Loucy (cell line): ENCODE data around the gene APPL1.

Source experiments
- H2AFZ ChIP-seq: fragments of 200-600 bp; sonication (generic); 2 replicates; pipeline ENCODE4 v1.6.0; 2016; ENCODE audit warnings: antibody characterized with exemption, mild to moderate bottlenecking, low read length, moderate library complexity
- H3F3A ChIP-seq: fragments of 200-600 bp; 2 replicates; pipeline ENCODE4 v1.6.0; 2016; ENCODE audit warnings: antibody characterized with exemption, low read depth, mild to moderate bottlenecking
- H3K27me3 ChIP-seq: fragments of 200-600 bp; sonication (generic); 2 replicates; pipeline ENCODE4 v1.6.1; 2014; ENCODE audit warnings: low read length, mild to moderate bottlenecking; ENCODE audit not compliant: insufficient read depth, poor library complexity, severe bottlenecking
- H3K36me3 ChIP-seq: fragments of 200-600 bp; sonication (generic); 2 replicates; pipeline ENCODE4 v1.6.1; 2016; ENCODE audit warnings: low read length; ENCODE audit not compliant: insufficient read depth
- H3K4me1 ChIP-seq: fragments of 200-600 bp; sonication (generic); 2 replicates; pipeline ENCODE4 v1.5.1; 2014; ENCODE audit warnings: low read length, mild to moderate bottlenecking; ENCODE audit not compliant: insufficient read depth, poor library complexity, severe bottlenecking
- H3K4me2 ChIP-seq: fragments of 200-600 bp; sonication (generic); 2 replicates; pipeline ENCODE4 v1.6.0; 2014; ENCODE audit warnings: antibody characterized with exemption, low read length, low read depth, mild to moderate bottlenecking; ENCODE audit not compliant: poor library complexity, severe bottlenecking
- H3K4me3 ChIP-seq: fragments of 200-600 bp; sonication (generic); 2 replicates; pipeline ENCODE4 v1.5.1; 2014; ENCODE audit warnings: low read length, mild to moderate bottlenecking, mixed read lengths; ENCODE audit not compliant: poor library complexity, severe bottlenecking
- H3K79me2 ChIP-seq: fragments of 200-600 bp; sonication (generic); 2 replicates; pipeline ENCODE4 v1.6.1; 2014; ENCODE audit warnings: low read length; ENCODE audit not compliant: insufficient read depth
- H3K9ac ChIP-seq: fragments of 200-600 bp; sonication (generic); 2 replicates; pipeline ENCODE4 v1.6.0; 2014; ENCODE audit warnings: mild to moderate bottlenecking, low read depth, low read length, moderate library complexity; ENCODE audit not compliant: poor library complexity, severe bottlenecking
- H3K9me2 ChIP-seq: fragments of 200-600 bp; sonication (generic); replicated peaks from 2 replicates; pipeline ENCODE4 v1.6.1; 2016; ENCODE audit warnings: low read depth, low read length, mixed read lengths
- H3K9me3 ChIP-seq: fragments of 200-600 bp; sonication (generic); 2 replicates; pipeline ENCODE4 v1.6.1; 2014; ENCODE audit warnings: mild to moderate bottlenecking, antibody characterized with exemption, low read length, low read depth; ENCODE audit not compliant: insufficient read depth
- H4K20me1 ChIP-seq: fragments of 200-600 bp; sonication (generic); 2 replicates; pipeline ENCODE4 v1.6.0; 2014; ENCODE audit warnings: antibody characterized with exemption, low read length, mild to moderate bottlenecking; ENCODE audit not compliant: insufficient read depth, poor library complexity, severe bottlenecking
- EZH2phosphoT487 ChIP-seq: fragments of 200-600 bp; IDR thresholded peaks from 2 replicates; pipeline ENCODE4 v1.6.1; 2018; ENCODE audit warnings: antibody characterized with exemption, mild to moderate bottlenecking, moderate library complexity, borderline replicate concordance
- TF ChIP-seq, protein P1 (sequence below): fragments of 200-600 bp; sonication (generic); conservative IDR thresholded peaks from 2 replicates; pipeline ENCODE4 v1.5.1; 2014; ENCODE audit warnings: mild to moderate bottlenecking, antibody characterized with exemption, low read length

Gene APPL1

DNA sequence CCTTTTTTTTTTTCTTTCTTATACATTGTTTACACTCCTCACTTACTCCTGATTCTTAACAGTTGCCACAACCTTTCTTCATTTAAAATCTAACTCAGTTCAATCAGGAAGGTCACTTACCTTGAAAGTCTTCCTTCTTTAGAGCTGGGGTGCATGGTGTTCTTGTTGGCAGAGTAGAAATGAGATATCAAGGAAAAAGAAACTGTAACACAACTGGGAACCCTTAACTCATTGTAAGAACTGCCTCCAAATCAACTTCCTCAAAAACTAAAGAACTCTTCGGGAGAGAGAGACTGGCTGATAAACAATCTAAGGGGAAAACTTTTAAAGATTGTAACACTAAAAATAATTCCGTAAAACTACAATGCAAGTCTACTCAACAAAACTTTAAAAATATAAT is 1.4 kb upstream of the APPL1 start:
- H3K79me2 ChIP-seq = peaks cover 36% of the 10 kb centered on the region
- H3K9me2 ChIP-seq = no peaks in the 10 kb centered on the region
- H3K27me3 ChIP-seq = no peaks in the 10 kb centered on the region
- H3F3A ChIP-seq = no peaks in the 10 kb centered on the region
- H3K9me3 ChIP-seq = no peaks in the 10 kb centered on the region
- peak overlapping the region; percentile 71 for H3K4me2 ChIP-seq
- no peaks in the 10 kb centered on the region for H3K36me3 ChIP-seq
- H4K20me1 ChIP-seq = peaks cover 23% of the 10 kb centered on the region
- H3K4me1 ChIP-seq = peaks cover 49% of the 10 kb centered on the region
- peak overlapping the region; percentile 41 for H3K9ac ChIP-seq
- no peak overlapping the region for H2AFZ ChIP-seq
- peak overlapping the region; percentile 16 for H3K4me3 ChIP-seq
- no peak for TF ChIP-seq EZH2phosphoT487
- TF ChIP-seq, protein P1, sequence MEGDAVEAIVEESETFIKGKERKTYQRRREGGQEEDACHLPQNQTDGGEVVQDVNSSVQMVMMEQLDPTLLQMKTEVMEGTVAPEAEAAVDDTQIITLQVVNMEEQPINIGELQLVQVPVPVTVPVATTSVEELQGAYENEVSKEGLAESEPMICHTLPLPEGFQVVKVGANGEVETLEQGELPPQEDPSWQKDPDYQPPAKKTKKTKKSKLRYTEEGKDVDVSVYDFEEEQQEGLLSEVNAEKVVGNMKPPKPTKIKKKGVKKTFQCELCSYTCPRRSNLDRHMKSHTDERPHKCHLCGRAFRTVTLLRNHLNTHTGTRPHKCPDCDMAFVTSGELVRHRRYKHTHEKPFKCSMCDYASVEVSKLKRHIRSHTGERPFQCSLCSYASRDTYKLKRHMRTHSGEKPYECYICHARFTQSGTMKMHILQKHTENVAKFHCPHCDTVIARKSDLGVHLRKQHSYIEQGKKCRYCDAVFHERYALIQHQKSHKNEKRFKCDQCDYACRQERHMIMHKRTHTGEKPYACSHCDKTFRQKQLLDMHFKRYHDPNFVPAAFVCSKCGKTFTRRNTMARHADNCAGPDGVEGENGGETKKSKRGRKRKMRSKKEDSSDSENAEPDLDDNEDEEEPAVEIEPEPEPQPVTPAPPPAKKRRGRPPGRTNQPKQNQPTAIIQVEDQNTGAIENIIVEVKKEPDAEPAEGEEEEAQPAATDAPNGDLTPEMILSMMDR = no peak

GRCh38 chr3:57227930-57228751 is 612 bp downstream of the APPL1 start:
- Histone ChIP-seq H3K4me3 (peak overlapping the region; percentile 85), H3K9me3 (no peaks in the 10 kb centered on the region), H3K9me2 (no peaks in the 10 kb centered on the region), H3K36me3 (no peaks in the 10 kb centered on the region), H3K9ac (peak overlapping the region; percentile 88), H3K27me3 (no peaks in the 10 kb centered on the region), H4K20me1 (peaks cover 35% of the 10 kb centered on the region), H3K4me1 (peaks cover 56% of the 10 kb centered on the region), H3K4me2 (peak overlapping the region; percentile 88), H3F3A (no peaks in the 10 kb centered on the region), H3K79me2 (peaks cover 56% of the 10 kb centered on the region), H2AFZ (peak overlapping the region; percentile 57)
- TF ChIP-seq, protein P1 = no peak
- TF ChIP-seq EZH2phosphoT487 = no peak

DNA sequence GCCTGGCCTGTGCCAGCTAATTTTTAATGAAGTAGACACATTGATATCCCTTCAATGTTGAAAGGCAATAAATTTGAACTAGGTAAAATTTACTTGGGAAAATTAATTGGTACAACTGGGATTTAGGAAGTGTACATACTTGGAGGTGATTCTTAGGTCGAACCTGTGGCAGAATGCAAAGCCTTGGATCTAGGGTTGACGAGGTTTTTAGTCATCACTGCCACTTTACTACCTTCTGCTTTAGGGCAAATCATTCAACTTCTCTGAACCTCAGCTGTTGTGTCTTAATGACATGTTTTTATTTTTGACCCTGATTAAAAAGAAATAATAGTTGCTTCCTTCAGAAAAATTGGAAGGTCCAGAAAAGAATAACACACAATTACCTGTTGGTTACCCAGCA is 2.5 kb downstream of the APPL1 start:
- Histone ChIP-seq H3K79me2 (peaks cover 67% of the 10 kb centered on the region), H3K4me1 (peaks cover 50% of the 10 kb centered on the region), H3K9me2 (no peaks in the 10 kb centered on the region), H3K4me2 (peak overlapping the region; percentile 88), H2AFZ (no peak overlapping the region), H3K9me3 (no peaks in the 10 kb centered on the region), H3K4me3 (peak overlapping the region; percentile 85), H3F3A (no peaks in the 10 kb centered on the region), H3K36me3 (no peaks in the 10 kb centered on the region), H3K27me3 (no peaks in the 10 kb centered on the region), H4K20me1 (peaks cover 36% of the 10 kb centered on the region), H3K9ac (peak overlapping the region; percentile 88)
- TF ChIP-seq, protein P1 = no peak
- TF ChIP-seq EZH2phosphoT487 = no peak
